GM19397 (cell line): ENCODE data around the gene FSTL3.
"Not testable (repeated sequence)": the region's sequence is repeated elsewhere in the genome, so short reads cannot be mapped to it uniquely, and the experiment has no call there.

ENCODE experiments used
- ATAC-seq: cut with Tn5 transposase; IDR thresholded peaks from one replicate; pipeline ENCODE4 v1.9.1; 2021; ENCODE audit warnings: mild to moderate bottlenecking, moderate library complexity; ENCODE audit not compliant: unreplicated experiment

The FSTL3 gene

DNA sequence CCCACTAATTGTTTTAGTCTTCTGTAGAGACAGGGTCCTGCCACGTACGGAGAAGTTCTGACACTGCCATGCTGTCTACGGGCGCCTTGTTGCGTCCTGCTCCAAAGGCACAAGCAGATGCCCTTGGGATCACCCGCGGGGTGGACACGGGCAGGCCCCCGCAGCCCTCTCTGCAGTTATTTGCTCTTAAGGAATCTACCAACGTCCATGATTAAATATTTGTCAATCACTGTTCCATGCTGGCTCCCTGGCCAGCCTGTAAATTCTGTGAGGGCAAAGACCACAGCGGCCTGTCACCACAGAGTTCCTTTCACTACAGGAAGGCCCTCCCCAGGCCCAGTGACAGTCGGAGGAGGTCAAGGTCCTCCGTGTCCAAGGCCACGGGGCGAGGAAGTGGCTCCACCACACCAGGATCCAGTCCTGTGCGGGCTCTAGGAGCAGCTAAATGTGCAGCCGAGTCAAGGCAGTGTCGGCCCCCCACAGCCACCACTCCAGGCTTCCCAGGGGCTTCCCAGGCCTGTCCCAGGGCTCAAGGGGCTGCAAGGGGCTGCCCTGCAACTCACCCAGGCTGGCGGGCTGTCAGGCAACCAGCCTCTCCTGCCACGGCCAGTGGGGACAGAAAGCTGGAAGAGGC, 15.3 kb upstream of the FSTL3 start:
- ATAC-seq = no peak

DNA sequence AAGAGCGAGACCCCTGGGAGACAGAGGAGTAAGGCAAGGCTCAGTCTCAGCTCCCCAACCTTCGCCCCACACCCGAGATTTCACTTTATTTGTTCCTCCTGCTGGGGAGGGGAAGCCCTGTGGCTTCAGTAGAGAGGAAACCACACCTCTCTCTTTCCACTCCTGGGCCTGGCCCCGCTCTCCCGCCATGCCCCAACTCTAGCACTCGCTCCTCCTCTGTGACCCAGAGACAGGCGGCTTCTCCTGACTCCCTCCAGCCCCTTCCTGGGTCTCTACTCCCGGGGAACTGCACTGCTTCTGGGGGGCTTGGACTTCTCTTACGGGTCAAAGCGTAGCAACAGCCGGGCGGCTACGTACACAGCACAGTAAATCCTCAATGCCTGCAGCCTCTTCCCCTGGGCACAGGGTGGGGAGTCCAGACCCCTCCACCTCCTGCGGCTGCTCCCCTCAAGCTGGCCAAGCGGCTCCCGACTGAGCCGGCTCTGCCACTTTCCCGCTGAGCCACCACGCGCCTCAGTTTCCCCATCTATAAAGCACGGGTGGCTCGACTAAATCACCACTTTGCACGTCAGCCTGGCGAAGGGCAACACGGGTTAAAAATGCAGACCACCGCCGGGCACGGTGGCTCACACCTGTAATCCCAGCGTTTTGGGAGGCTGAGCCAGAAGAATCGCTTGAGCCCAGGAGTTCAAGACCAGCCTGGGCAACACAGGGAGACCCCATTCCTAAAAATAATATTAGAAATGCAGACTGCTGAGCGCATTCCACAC, 14.6 kb upstream of the FSTL3 start:
- ATAC-seq = no peak

- peak; percentile 12 for ATAC-seq
Measured at GRCh38 chr19:662207-662961, 13.8 kb upstream of the FSTL3 start.

DNA sequence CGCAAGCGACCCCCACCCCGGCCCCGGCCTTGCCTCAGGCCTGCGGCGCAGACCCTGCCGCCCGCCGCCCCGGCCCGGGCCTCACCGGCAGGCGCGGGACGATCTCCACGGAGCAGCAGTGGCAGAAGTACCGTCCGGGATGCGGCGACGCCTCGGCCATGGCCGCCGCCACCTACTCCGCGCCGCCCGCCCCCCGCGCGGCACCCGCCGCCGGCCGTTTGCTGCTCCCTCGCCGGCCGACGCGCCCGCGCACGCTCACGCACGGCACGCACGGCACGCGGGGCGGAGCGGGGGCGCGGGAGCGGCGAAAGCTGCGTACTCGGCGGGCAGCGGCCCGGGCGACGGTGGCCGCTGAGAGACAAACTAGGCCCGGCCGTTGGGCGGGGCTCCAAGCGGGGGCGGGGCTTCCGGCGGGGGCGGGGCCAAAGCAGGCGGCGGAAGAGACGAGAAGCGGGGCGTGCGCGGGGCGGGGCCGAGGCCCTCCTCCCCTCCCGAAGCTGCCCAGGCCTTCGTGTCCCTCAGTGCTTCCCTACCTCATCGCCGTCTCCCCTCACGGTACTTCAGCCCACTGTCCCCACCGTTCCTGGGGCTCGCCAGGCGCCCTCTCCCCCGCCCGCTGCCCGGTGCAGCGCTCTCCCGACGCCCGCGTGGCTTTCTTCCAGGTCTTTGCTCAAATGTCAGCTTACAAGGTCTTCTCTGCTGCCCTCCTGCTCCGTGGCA, 13.1 kb upstream of the FSTL3 start, which contains the start of gene RNF126:
Gene RNF126, minus strand, starts transcription at position 253 of the 720 bp plus-strand sequence. Its CDS starts 93 bp downstream, at position 160.
- peak; percentile 65 for ATAC-seq

- ATAC-seq = no peak
Measured at GRCh38 chr19:663682-664117, 12.5 kb upstream of the FSTL3 start.

DNA sequence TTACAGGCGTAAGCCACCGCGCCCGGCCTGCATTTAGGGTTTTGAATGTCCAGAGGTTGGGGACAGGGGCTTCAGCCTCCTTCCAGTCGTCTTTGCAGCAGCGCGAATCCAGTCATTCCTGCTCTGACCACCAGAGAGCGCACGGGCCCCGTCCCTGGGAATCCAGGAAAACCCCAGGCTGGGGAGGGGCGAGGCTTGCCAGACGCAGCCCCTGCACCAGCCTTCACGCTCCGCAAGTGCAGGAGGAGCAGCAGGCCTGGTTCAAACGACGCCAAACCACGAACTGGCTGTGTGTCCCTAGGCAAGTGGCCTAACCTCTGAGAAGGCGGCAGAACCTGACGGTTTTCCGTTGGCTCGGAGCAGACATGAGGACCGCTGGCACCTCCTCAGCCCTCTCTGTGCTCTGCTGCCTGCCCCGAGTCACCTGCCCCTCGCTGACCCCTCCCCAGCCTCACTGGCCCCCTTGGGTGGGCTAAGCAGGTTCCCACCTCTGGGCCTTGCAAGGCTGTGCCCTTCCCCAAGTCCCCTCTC, 11.2 kb upstream of the FSTL3 start:
- ATAC-seq = no peak

DNA sequence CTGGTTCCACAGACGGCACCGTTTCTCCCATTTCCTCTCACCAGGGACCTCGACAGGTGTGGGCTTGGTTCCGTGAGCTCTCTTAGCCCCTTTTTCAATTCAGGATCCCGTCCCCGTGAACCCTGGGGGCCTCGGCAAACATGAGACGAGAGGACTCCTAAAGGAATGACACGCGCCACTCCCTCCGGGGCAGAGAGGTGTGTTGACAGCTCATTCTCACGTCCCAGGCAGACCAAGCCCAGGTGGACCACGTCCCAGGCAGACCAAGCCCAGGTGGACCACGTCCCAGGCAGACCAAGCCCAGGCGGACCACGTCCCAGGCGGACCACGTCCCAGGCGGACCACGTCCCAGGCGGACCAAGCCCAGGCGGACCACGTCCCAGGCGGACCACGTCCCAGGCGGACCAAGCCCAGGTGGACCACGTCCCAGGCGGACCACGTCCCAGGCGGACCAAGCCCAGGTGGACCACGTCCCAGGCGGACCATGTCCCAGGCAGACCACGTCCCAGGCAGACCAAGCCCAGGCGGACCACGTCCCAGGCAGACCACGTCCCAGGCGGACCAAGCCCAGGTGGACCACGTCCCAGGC, 9.1 kb upstream of the FSTL3 start:
- ATAC-seq = not testable (repeated sequence)

GRCh38 chr19:668675-669434, 7.3 kb upstream of the FSTL3 start:
- not testable (repeated sequence) for ATAC-seq

DNA sequence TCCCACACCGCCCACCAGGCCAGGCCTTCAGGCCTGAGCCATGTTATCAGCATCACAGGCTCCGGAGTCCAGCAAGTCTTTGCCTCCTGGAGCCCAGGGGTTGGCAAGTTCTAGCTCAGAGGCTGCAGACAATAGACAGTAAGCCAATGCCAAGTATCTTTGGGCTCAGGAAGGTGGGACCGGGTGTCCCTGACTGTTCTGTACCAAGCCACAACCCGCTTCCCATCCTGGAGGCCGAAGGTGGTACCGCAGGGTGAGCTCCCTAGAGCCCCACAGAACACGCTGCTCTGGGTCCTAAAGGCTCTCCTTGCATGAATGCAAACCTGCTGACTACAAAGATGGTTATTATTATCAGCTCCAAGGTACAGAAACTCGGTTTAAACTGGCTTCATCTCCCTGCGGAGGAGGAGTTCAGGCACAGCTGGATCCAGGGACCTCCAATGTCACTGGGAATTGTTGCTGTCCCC, 5.5 kb upstream of the FSTL3 start:
- ATAC-seq = no peak

DNA sequence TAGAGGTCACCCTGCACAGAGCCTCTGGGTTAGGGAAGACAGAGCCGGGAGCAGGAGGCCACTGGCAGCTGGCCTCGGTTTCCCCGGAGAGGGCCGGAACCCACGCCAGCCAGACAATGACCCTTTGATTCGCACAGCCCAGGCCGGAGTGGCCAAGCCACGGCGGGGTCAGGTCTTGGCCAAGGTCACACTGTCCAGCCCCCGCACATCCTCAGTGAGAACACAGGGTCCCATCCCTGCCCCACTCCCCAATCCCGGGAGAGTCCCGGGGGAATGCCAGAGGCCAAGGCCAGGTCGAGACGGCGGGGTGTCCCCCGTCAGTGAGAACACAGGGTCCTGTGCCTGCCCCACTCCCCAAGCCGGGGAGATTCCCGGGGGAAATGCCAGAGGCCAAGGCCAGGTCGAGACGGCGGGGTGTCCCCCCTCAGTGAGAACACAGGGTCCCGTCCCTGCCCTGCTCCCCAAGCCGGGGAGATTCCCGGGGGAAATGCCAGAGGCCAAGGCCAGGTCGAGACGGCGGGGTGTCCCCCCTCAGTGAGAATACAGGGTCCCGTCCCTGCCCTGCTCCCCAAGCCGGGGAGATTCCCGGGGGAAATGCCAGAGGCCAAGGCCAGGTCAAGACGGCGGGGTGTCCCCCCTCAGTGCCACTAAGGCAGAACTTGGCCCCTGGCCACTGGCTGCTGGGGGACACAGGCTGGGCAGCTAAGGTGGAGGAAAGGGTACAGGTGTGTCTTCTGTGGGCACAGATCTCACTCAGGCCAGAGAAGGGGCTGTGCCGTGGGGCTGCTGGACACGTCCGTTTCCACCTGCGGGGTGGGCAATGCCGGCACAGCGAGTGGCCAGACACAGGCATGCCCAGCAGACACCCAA, 1.7 kb upstream of the FSTL3 start:
- ATAC-seq = no peak

- no peak for ATAC-seq
Measured at GRCh38 chr19:676007-676338, 219 bp upstream of the FSTL3 start.

DNA sequence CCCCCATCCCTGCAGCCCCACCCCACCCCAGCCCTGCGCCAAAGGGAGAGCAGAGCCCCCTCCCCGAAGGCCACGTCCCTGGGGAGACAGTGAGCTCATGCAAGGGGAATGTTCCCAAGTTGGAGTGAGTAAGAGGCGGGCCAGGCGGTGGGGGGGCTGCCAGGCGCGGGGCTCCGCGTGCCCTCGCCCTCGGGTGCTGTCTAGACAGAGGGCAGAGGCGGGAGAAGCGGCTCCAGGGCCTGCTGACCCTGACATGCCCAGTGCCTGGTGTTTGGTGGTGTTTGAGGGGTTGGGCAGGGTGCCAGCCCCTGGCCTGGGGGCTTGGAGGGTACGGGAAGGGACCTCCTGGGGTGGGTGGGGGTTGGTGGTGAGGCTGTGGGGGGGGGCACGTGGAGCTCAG, 1.0 kb downstream of the FSTL3 start:
- ATAC-seq = no peak

- no peak for ATAC-seq
Measured at GRCh38 chr19:677601-678436, 1.6 kb downstream of the FSTL3 start.

DNA sequence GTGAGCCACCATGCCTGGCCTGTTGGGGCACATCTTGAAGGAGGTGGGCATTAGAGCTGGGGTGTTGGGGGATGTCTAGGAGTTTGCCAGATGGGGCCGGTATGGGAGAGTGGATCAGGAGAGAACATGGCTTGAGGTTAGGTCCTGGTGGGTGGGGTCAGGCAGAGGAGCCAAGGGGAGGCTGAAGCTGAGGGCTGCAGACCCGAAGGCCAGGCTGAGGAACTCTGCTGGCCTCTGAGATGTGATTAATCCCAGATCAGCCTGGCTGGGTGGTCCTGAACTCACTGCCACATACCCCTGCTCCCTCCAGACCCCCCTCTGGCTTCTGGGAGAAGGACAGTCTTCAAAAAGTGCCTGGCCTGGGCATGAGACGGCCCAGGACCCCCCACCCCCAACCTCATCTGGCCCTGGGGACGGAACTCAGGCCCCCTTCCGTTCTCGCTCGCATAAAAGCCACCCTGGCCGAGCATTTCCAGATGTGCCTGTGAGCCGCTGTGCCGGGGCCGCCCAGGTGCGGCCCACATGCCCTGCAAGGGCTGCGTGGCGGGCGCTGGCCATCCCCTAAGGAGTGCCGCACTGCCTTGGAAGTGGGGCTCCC, 2.7 kb downstream of the FSTL3 start:
- no peak for ATAC-seq

- ATAC-seq = no peak
Measured at GRCh38 chr19:679418-680286, 3.5 kb downstream of the FSTL3 start.

- ATAC-seq = peak; percentile 77
Measured at GRCh38 chr19:680287-681028, 4.3 kb downstream of the FSTL3 start.
